ENCODE results near the gene RPGR.

The RPGR gene

GRCh38 chrX:38347136-38347535, 19.8 kb upstream of the RPGR start:
- H3K9me3 Mint-ChIP-seq, result no peaks in the 10 kb centered on the region
- peak overlapping the region; percentile 58 for H3K27ac Mint-ChIP-seq
- peaks cover 22% of the 10 kb centered on the region for H3K4me1 Mint-ChIP-seq (ENCODE audit: low read depth)
- intact Hi-C loops (cut with micrococcal nuclease), result no loop called here
- no peaks in the 10 kb centered on the region for H3K27me3 Mint-ChIP-seq
- H3K4me3 Mint-ChIP-seq, result no peak overlapping the region
- H3K36me3 Mint-ChIP-seq (ENCODE audit: low read depth), result no peaks in the 10 kb centered on the region

GRCh38 chrX:38346150-38346549, 18.8 kb upstream of the RPGR start:
- Mint-ChIP-seq H3K4me3 (no peak overlapping the region), H3K4me1 (ENCODE audit: low read depth) (peaks cover 22% of the 10 kb centered on the region), H3K36me3 (ENCODE audit: low read depth) (no peaks in the 10 kb centered on the region), H3K9me3 (no peaks in the 10 kb centered on the region), H3K27ac (peak overlapping the region; percentile 58), H3K27me3 (no peaks in the 10 kb centered on the region)
- intact Hi-C loops (cut with micrococcal nuclease), result no loop called here

- Mint-ChIP-seq H3K4me1 (ENCODE audit: low read depth) (peaks cover 10% of the 10 kb centered on the region), H3K27ac (no peak overlapping the region), H3K4me3 (no peak overlapping the region), H3K36me3 (ENCODE audit: low read depth) (no peaks in the 10 kb centered on the region), H3K9me3 (no peaks in the 10 kb centered on the region), H3K27me3 (no peaks in the 10 kb centered on the region)
- intact Hi-C loops (cut with micrococcal nuclease), result no loop called here
Measured at GRCh38 chrX:38342853-38343778, 15.8 kb upstream of the RPGR start.

- H3K27me3 Mint-ChIP-seq, result no peaks in the 10 kb centered on the region
- H3K36me3 Mint-ChIP-seq (ENCODE audit: low read depth), result no peaks in the 10 kb centered on the region
- intact Hi-C loops (cut with micrococcal nuclease), result no loop called here
- no peak overlapping the region for H3K4me3 Mint-ChIP-seq
- peaks cover 13% of the 10 kb centered on the region for H3K4me1 Mint-ChIP-seq (ENCODE audit: low read depth)
- H3K27ac Mint-ChIP-seq, result no peak overlapping the region
- no peaks in the 10 kb centered on the region for H3K9me3 Mint-ChIP-seq
Measured at GRCh38 chrX:38341442-38341841, 14.1 kb upstream of the RPGR start.

GRCh38 chrX:38336538-38337240, 9.4 kb upstream of the RPGR start:
- Mint-ChIP-seq H3K27ac (no peak overlapping the region), H3K36me3 (ENCODE audit: low read depth) (no peaks in the 10 kb centered on the region), H3K4me3 (no peak overlapping the region), H3K4me1 (ENCODE audit: low read depth) (peaks cover 13% of the 10 kb centered on the region), H3K27me3 (no peaks in the 10 kb centered on the region), H3K9me3 (no peaks in the 10 kb centered on the region)
- intact Hi-C loops (cut with micrococcal nuclease), result loop anchor here (5.0 kb wide), 1 partner anchor 316 kb away; no protein-coding TSS in a partner anchor

- Mint-ChIP-seq H3K4me1 (ENCODE audit: low read depth) (peaks cover 13% of the 10 kb centered on the region), H3K27me3 (no peaks in the 10 kb centered on the region), H3K4me3 (no peak overlapping the region), H3K27ac (no peak overlapping the region), H3K36me3 (ENCODE audit: low read depth) (no peaks in the 10 kb centered on the region), H3K9me3 (no peaks in the 10 kb centered on the region)
- intact Hi-C loops (cut with micrococcal nuclease), result loop anchor here (5.0 kb wide), 1 partner anchor 317 kb away; no protein-coding TSS in a partner anchor
Measured at GRCh38 chrX:38335382-38335781, 8.1 kb upstream of the RPGR start.

GRCh38 chrX:38332505-38332904, 5.2 kb upstream of the RPGR start:
- Mint-ChIP-seq H3K9me3 (no peaks in the 10 kb centered on the region), H3K4me3 (no peak overlapping the region)
- intact Hi-C loops (cut with micrococcal nuclease), result no loop called here

GRCh38 chrX:38327775-38328081, 419 bp upstream of the RPGR start:
- Mint-ChIP-seq H3K4me3 (peak overlapping the region; percentile 93), H3K9me3 (no peaks in the 10 kb centered on the region)
- intact Hi-C loops (cut with micrococcal nuclease), result loop anchor here (5.0 to 10.0 kb wide), 2 partner anchors 63 to 400 kb away; no protein-coding TSS in a partner anchor

More at GRCh38 chrX:38332505-38332904, 5.2 kb upstream of the RPGR start:
- Mint-ChIP-seq H3K36me3 (ENCODE audit: low read depth) (peaks cover under 1% of the 10 kb centered on the region), H3K27me3 (no peaks in the 10 kb centered on the region), H3K27ac (no peak overlapping the region), H3K4me1 (ENCODE audit: low read depth) (peaks cover 15% of the 10 kb centered on the region)

GRCh38 chrX:38326086-38326485, 1.2 kb downstream of the RPGR start:
- H3K27me3 Mint-ChIP-seq, result no peaks in the 10 kb centered on the region
- peaks cover 8% of the 10 kb centered on the region for H3K36me3 Mint-ChIP-seq (ENCODE audit: low read depth)
- H3K4me3 Mint-ChIP-seq, result peak overlapping the region; percentile 93
- H3K9me3 Mint-ChIP-seq, result no peaks in the 10 kb centered on the region
- peak overlapping the region; percentile 91 for H3K27ac Mint-ChIP-seq
- peaks cover 16% of the 10 kb centered on the region for H3K4me1 Mint-ChIP-seq (ENCODE audit: low read depth)
- intact Hi-C loops (cut with micrococcal nuclease), result loop anchor here (5.0 to 10.0 kb wide), 2 partner anchors 61 to 399 kb away; no protein-coding TSS in a partner anchor

More at GRCh38 chrX:38327775-38328081, 419 bp upstream of the RPGR start:
- Mint-ChIP-seq H3K27me3 (no peaks in the 10 kb centered on the region), H3K36me3 (ENCODE audit: low read depth) (peaks cover 8% of the 10 kb centered on the region), H3K27ac (peak overlapping the region; percentile 91), H3K4me1 (ENCODE audit: low read depth) (peaks cover 16% of the 10 kb centered on the region)

- H3K9me3 Mint-ChIP-seq, result no peaks in the 10 kb centered on the region
- H3K4me3 Mint-ChIP-seq, result no peak overlapping the region
- peaks cover 4% of the 10 kb centered on the region for H3K4me1 Mint-ChIP-seq (ENCODE audit: low read depth)
- peaks cover 11% of the 10 kb centered on the region for H3K36me3 Mint-ChIP-seq (ENCODE audit: low read depth)
- no peaks in the 10 kb centered on the region for H3K27me3 Mint-ChIP-seq
- no peak overlapping the region for H3K27ac Mint-ChIP-seq
- intact Hi-C loops (cut with micrococcal nuclease), result loop anchor here (10.0 kb wide), 1 partner anchor 56 kb away; no protein-coding TSS in a partner anchor
Measured at GRCh38 chrX:38320819-38321218, 6.5 kb downstream of the RPGR start.

- intact Hi-C loops (cut with micrococcal nuclease), result no loop called here
- no peaks in the 10 kb centered on the region for H3K27me3 Mint-ChIP-seq
- H3K4me3 Mint-ChIP-seq, result no peak overlapping the region
- H3K27ac Mint-ChIP-seq, result no peak overlapping the region
- H3K9me3 Mint-ChIP-seq, result no peaks in the 10 kb centered on the region
- H3K4me1 Mint-ChIP-seq (ENCODE audit: low read depth), result no peaks in the 10 kb centered on the region
- peaks cover 30% of the 10 kb centered on the region for H3K36me3 Mint-ChIP-seq (ENCODE audit: low read depth)
Measured at GRCh38 chrX:38318606-38319005, 8.7 kb downstream of the RPGR start.

GRCh38 chrX:38318196-38318595, 9.1 kb downstream of the RPGR start:
- H3K27me3 Mint-ChIP-seq, result no peaks in the 10 kb centered on the region
- peaks cover 31% of the 10 kb centered on the region for H3K36me3 Mint-ChIP-seq (ENCODE audit: low read depth)
- H3K9me3 Mint-ChIP-seq, result no peaks in the 10 kb centered on the region
- H3K4me3 Mint-ChIP-seq, result no peak overlapping the region
- H3K27ac Mint-ChIP-seq, result no peak overlapping the region
- H3K4me1 Mint-ChIP-seq (ENCODE audit: low read depth), result no peaks in the 10 kb centered on the region
- intact Hi-C loops (cut with micrococcal nuclease), result no loop called here

- intact Hi-C loops (cut with micrococcal nuclease), result no loop called here
- H3K4me1 Mint-ChIP-seq (ENCODE audit: low read depth), result no peaks in the 10 kb centered on the region
- no peaks in the 10 kb centered on the region for H3K9me3 Mint-ChIP-seq
- H3K36me3 Mint-ChIP-seq (ENCODE audit: low read depth), result peaks cover 35% of the 10 kb centered on the region
- H3K27me3 Mint-ChIP-seq, result no peaks in the 10 kb centered on the region
- no peak overlapping the region for H3K4me3 Mint-ChIP-seq
- no peak overlapping the region for H3K27ac Mint-ChIP-seq
Measured at GRCh38 chrX:38315186-38315585, 12.1 kb downstream of the RPGR start.

- H3K27ac Mint-ChIP-seq, result no peak overlapping the region
- H3K4me1 Mint-ChIP-seq (ENCODE audit: low read depth), result no peaks in the 10 kb centered on the region
- H3K27me3 Mint-ChIP-seq, result no peaks in the 10 kb centered on the region
- H3K4me3 Mint-ChIP-seq, result no peak overlapping the region
- intact Hi-C loops (cut with micrococcal nuclease), result no loop called here
- H3K9me3 Mint-ChIP-seq, result no peaks in the 10 kb centered on the region
- H3K36me3 Mint-ChIP-seq (ENCODE audit: low read depth), result peaks cover 39% of the 10 kb centered on the region
Measured at GRCh38 chrX:38313190-38313589, 14.1 kb downstream of the RPGR start.
